Neural cell (in vitro differentiated cells): Measurements from ENCODE around the gene PHTF2. TPM values are rescaled to one million over a fixed set of nuclear protein-coding genes. Genes with fewer than 3 reads are reported as not detected.

Source experiments
- H2AFZ ChIP-seq: fragments of 200-600, 300-800 bp; sonication (generic), shearing (Covaris generic); 2 replicates; pipeline ENCODE4 v1.6.0; 2014; ENCODE audit warnings: low read depth, mild to moderate bottlenecking, antibody characterized with exemption, low read length, moderate library complexity
- H3F3A ChIP-seq: fragments of 200-600 bp; shearing (Covaris generic); 2 replicates; pipeline ENCODE4 v1.6.1; 2016; ENCODE audit warnings: mild to moderate bottlenecking, moderate library complexity, mixed read lengths, antibody characterized with exemption, low read length; ENCODE audit not compliant: insufficient read depth, poor library complexity, severe bottlenecking
- H3K27ac ChIP-seq: fragments of 200-600, 300-800 bp; sonication (generic), shearing (Covaris generic); 2 replicates; pipeline ENCODE4 v1.5.1; 2014; ENCODE audit warnings: mild to moderate bottlenecking, low read length, moderate library complexity
- H3K27me3 ChIP-seq: fragments of 300-800, 200-600 bp; sonication (generic), shearing (Covaris generic); 2 replicates; pipeline ENCODE4 v1.6.0; 2014; ENCODE audit warnings: mild to moderate bottlenecking, low read depth, low read length, moderate library complexity; ENCODE audit not compliant: insufficient read depth
- H3K36me3 ChIP-seq: fragments of 300-800, 200-600 bp; sonication (generic), shearing (Covaris generic); 2 replicates; pipeline ENCODE4 v1.5.1; 2014; ENCODE audit warnings: mild to moderate bottlenecking, antibody characterized with exemption, low read length, moderate library complexity; ENCODE audit not compliant: insufficient read depth
- H3K4me2 ChIP-seq: fragments of 300-800, 200-600 bp; sonication (generic), shearing (Covaris generic); 2 replicates; pipeline ENCODE4 v1.6.0; 2014; ENCODE audit warnings: mild to moderate bottlenecking, low read length
- H3K4me3 ChIP-seq: fragments of 300-800, 200-600 bp; sonication (generic), shearing (Covaris generic); 2 replicates; pipeline ENCODE4 v1.5.1; 2014; ENCODE audit warnings: mild to moderate bottlenecking, low read length, moderate library complexity
- H3K79me2 ChIP-seq: fragments of 200-600 bp; shearing (Covaris generic); replicated peaks from 2 replicates; pipeline ENCODE4 v1.6.0; 2014; ENCODE audit warnings: mild to moderate bottlenecking, low read length, moderate library complexity; ENCODE audit not compliant: insufficient read depth
- H3K9ac ChIP-seq: fragments of 300-800, 200-600 bp; sonication (generic), shearing (Covaris generic); 2 replicates; pipeline ENCODE4 v1.6.1; 2016; ENCODE audit warnings: mild to moderate bottlenecking, low read length, mixed read lengths
- H3K9me2 ChIP-seq: fragments of 200-600 bp; shearing (Covaris generic); 2 replicates; pipeline ENCODE4 v1.6.1; 2016; ENCODE audit warnings: mild to moderate bottlenecking, low read length, mixed read lengths; ENCODE audit not compliant: insufficient read depth
- H3K9me3 ChIP-seq: fragments of 200-600, 300-800 bp; sonication (generic), shearing (Covaris generic); 2 replicates; pipeline ENCODE4 v1.6.1; 2016; ENCODE audit warnings: mild to moderate bottlenecking, mixed run types, low read length, moderate library complexity, mixed read lengths
- H4K20me1 ChIP-seq: fragments of 200-600 bp; shearing (Covaris generic); 2 replicates; pipeline ENCODE4 v1.6.1; 2016; ENCODE audit warnings: mild to moderate bottlenecking, mixed run types; ENCODE audit not compliant: insufficient read depth
- CTCF ChIP-seq: fragments of 450-650 bp; IDR thresholded peaks from 2 replicates; pipeline ENCODE4 v1.5.1; 2014; ENCODE audit warnings: antibody characterized with exemption, mild to moderate bottlenecking, moderate library complexity; ENCODE audit not compliant: poor library complexity, severe bottlenecking
- EP300 ChIP-seq: fragments of 450-650 bp; conservative IDR thresholded peaks from 2 replicates; pipeline ENCODE4 v1.6.1; 2014; ENCODE audit warnings: antibody characterized with exemption, mild to moderate bottlenecking, moderate library complexity; ENCODE audit not compliant: poor library complexity, severe bottlenecking
- EZH2 ChIP-seq: fragments of 200-600, 300-800 bp; shearing (Covaris generic), sonication (generic); IDR thresholded peaks from 2 replicates; pipeline ENCODE4 v1.6.1; 2014; ENCODE audit warnings: antibody characterized with exemption, low read length, borderline replicate concordance, mild to moderate bottlenecking; ENCODE audit not compliant: insufficient read depth, poor library complexity, severe bottlenecking
- MXI1 ChIP-seq: fragments of 450-650 bp; conservative IDR thresholded peaks from 2 replicates; pipeline ENCODE4 v1.6.1; 2014; ENCODE audit warnings: antibody characterized with exemption, mild to moderate bottlenecking; ENCODE audit not compliant: poor library complexity, severe bottlenecking
- POLR2AphosphoS5 ChIP-seq: IDR thresholded peaks from 2 replicates; pipeline ENCODE4 v1.6.1; 2012
- RAD21 ChIP-seq: fragments of 450-650 bp; conservative IDR thresholded peaks from 2 replicates; pipeline ENCODE4 v1.6.1; 2014; ENCODE audit warnings: antibody characterized with exemption, mild to moderate bottlenecking, moderate library complexity
- REST ChIP-seq: IDR thresholded peaks from 2 replicates; pipeline ENCODE4 v1.6.1; 2012; ENCODE audit warnings: borderline replicate concordance
- SMC3 ChIP-seq: fragments of 450-650 bp; conservative IDR thresholded peaks from 2 replicates; pipeline ENCODE4 v1.6.1; 2014; ENCODE audit warnings: antibody characterized with exemption, mild to moderate bottlenecking, moderate library complexity; ENCODE audit not compliant: poor library complexity
- TAF1 ChIP-seq: IDR thresholded peaks from 2 replicates; pipeline ENCODE4 v1.6.1; 2012; ENCODE audit warnings: low read depth
- polyA plus RNA-seq: library from polyadenylated mRNA; depleted of rRNA; stranded (reverse); fragments of >200 nt; gene quantifications from 2 replicates; pipeline ENCODE4 v1.2.3, GENCODE V29; 2014

PHTF2 gene
- polyA plus RNA-seq, 1 donor from 2014 or later: 34.4 TPM

DNA sequence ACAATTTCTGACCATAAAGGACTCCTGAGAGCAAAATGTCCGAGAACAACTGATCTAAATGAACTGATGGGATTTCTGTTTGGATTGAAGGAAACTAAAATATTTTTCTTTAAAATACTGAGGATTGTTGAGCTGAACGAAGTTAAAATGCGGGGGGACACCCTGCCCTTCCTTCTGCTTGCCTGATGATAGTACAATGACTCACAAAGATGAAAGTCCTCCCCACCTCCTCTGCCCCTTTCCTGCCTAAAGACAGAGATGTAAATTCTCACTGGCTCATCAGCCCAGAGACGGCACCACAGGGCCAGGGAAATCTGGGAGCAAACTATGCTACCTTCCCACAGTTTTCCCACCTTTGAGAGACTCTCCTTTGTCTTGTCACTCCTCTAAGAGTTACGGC, 180.6 kb downstream of the PHTF2 start:
- H3K9ac ChIP-seq: no peak overlapping the region
- no peak for TF ChIP-seq MXI1
- no peak for TF ChIP-seq POLR2AphosphoS5
- no peak for TF ChIP-seq RAD21
- TF ChIP-seq TAF1: no peak
- TF ChIP-seq REST: no peak
- TF ChIP-seq EP300: no peak
- TF ChIP-seq CTCF: no peak
- TF ChIP-seq SMC3: no peak
- TF ChIP-seq EZH2: no peak
- no peaks in the 10 kb centered on the region for H4K20me1 ChIP-seq
- H3F3A ChIP-seq: no peaks in the 10 kb centered on the region
- H3K9me3 ChIP-seq: no peaks in the 10 kb centered on the region
- H3K4me3 ChIP-seq: no peak overlapping the region
- no peaks in the 10 kb centered on the region for H3K79me2 ChIP-seq
- no peaks in the 10 kb centered on the region for H3K27me3 ChIP-seq
- H3K36me3 ChIP-seq: no peaks in the 10 kb centered on the region
- H3K27ac ChIP-seq: no peak overlapping the region
- no peak overlapping the region for H2AFZ ChIP-seq
- no peaks in the 10 kb centered on the region for H3K9me2 ChIP-seq
- no peak overlapping the region for H3K4me2 ChIP-seq

DNA sequence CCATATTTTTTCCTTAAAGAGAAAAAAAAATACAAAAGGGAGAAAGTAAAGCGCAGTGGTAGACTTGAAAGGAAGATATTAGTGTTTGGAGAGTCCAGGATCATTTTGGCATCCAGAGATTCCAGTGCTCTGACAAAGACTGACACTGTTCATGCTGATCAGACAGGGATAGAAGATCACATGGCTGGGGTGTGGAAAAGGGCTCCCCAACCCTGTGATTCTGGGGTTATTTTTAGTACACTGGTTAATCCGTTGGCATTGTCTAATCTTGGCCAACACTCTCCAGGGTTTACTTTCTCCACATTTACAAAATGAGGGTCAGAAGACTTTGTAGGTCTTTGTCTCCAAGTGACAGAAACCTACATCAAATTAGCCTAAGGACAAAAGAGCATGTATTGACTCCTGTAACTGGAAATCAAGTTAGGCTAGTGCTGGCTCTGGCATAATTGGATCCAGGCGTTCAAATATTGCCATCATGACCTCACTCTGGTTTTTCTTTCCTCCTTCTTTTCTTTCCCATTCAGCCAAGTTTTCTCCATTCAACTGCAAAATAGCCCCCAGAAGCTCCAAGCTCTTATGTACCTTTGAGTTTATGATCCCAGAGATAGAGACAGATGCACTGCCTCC, 181.6 kb downstream of the PHTF2 start:
- Histone ChIP-seq H4K20me1 (no peaks in the 10 kb centered on the region), H3K4me3 (no peak overlapping the region), H3K9me2 (no peaks in the 10 kb centered on the region), H3K4me2 (no peak overlapping the region), H2AFZ (no peak overlapping the region), H3K9me3 (no peaks in the 10 kb centered on the region), H3F3A (no peaks in the 10 kb centered on the region), H3K79me2 (no peaks in the 10 kb centered on the region), H3K9ac (no peak overlapping the region), H3K27ac (no peak overlapping the region), H3K27me3 (no peaks in the 10 kb centered on the region), H3K36me3 (no peaks in the 10 kb centered on the region)
- TF ChIP-seq POLR2AphosphoS5: no peak
- no peak for TF ChIP-seq CTCF
- TF ChIP-seq EP300: no peak
- TF ChIP-seq SMC3: no peak
- TF ChIP-seq EZH2: no peak
- TF ChIP-seq TAF1: no peak
- no peak for TF ChIP-seq REST
- TF ChIP-seq MXI1: no peak
- TF ChIP-seq RAD21: no peak
